BLaER1 (cell line): ENCODE data around the gene RNU1-1.

Experiments used
- H3K27ac ChIP-seq: shearing (Covaris generic); formaldehyde crosslinking; 2 replicates; pipeline ENCODE4 v1.8.1; 2022
- H3K27me3 ChIP-seq: shearing (Covaris generic); formaldehyde crosslinking; 2 replicates; pipeline ENCODE4 v1.8.1; 2022
- H3K36me3 ChIP-seq: shearing (Covaris generic); formaldehyde crosslinking; 2 replicates; pipeline ENCODE4 v1.8.1; 2022
- H3K4me1 ChIP-seq: shearing (Covaris generic); formaldehyde crosslinking; 2 replicates; pipeline ENCODE4 v1.8.1; 2022
- H3K4me2 ChIP-seq: shearing (Covaris generic); formaldehyde crosslinking; 2 replicates; pipeline ENCODE4 v1.8.1; 2022
- H3K4me3 ChIP-seq: shearing (Covaris generic); formaldehyde crosslinking; 2 replicates; pipeline ENCODE4 v1.8.1; 2022
- H3K9ac ChIP-seq: shearing (Covaris generic); formaldehyde crosslinking; 2 replicates; pipeline ENCODE4 v1.8.1; 2022
- H3K9me3 ChIP-seq: shearing (Covaris generic); formaldehyde crosslinking; 2 replicates; pipeline ENCODE4 v1.8.1; 2022
- H4K20me1 ChIP-seq: shearing (Covaris generic); formaldehyde crosslinking; 2 replicates; pipeline ENCODE4 v1.8.1; 2022
- Cebpa-rat ChIP-seq: shearing (Covaris generic); IDR thresholded peaks from 2 replicates; pipeline ENCODE4 v1.8.1; 2022

RNU1-1 gene

DNA sequence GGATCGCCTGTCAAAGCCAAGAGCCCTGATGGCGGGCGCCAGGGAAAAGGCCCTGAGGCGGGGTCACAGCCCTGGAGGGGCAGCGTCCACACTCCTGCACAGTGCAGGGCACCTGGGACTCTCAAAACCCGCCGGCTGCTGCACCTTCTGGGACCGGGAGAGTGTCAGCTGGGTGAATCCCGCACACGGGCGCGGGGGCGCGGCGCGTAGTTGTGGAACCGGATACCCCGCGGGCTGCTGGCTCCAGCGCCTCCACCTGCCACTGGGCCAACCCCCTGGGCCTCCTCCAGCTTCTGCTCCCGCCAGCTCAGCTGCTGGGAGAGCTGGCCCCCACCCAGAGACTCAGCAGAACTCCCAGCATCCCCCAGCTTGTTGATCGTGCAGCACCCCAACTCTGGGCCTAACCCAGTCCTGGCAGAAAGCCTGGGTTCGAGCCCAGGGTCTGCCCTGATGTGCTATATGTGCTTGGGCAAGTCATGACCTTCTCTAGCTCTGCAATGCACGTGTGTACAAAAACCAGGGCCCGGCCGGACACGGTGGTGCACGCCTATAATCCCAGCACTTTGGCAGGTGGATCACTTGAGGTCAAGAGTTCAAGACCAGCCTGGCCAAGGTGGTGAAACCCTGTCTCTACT lies 39.8 kb downstream of the RNU1-1 start:
- no peak overlapping the region for H3K4me3 ChIP-seq
- no peak overlapping the region for H3K27ac ChIP-seq
- no peak overlapping the region for H3K9ac ChIP-seq
- H3K27me3 ChIP-seq: no peaks in the 10 kb centered on the region
- peaks cover 46% of the 10 kb centered on the region for H3K36me3 ChIP-seq
- no peaks in the 10 kb centered on the region for H3K9me3 ChIP-seq
- no peak overlapping the region for H3K4me2 ChIP-seq
- peaks cover 20% of the 10 kb centered on the region for H3K4me1 ChIP-seq
- TF ChIP-seq Cebpa-rat: no peak
- H4K20me1 ChIP-seq: no peaks in the 10 kb centered on the region

DNA sequence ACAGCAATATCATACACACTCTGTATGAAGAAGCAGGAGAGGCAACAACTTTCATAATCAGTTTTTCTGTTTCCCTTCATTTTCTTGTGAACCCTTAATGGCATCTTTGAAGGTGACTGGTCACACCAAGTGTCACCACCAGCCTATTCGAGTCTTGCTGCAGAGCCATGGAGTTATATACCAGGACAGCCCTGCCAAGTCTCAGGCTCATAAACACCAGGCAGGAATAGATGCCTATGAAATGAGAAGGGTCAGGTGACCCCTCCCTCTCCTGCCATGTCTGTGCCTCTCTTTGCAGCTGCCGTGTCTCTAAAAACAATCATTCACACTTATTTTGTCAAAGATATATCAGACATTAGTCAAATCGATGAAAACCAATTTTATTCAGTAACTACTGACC lies 45.5 kb downstream of the RNU1-1 start:
- no peak for TF ChIP-seq Cebpa-rat
- H3K9ac ChIP-seq: no peak overlapping the region
- H3K4me2 ChIP-seq: no peak overlapping the region
- no peaks in the 10 kb centered on the region for H3K27me3 ChIP-seq
- no peaks in the 10 kb centered on the region for H3K4me1 ChIP-seq
- no peaks in the 10 kb centered on the region for H3K9me3 ChIP-seq
- H3K36me3 ChIP-seq: peaks cover 30% of the 10 kb centered on the region
- H4K20me1 ChIP-seq: no peaks in the 10 kb centered on the region
- no peak overlapping the region for H3K27ac ChIP-seq
- H3K4me3 ChIP-seq: no peak overlapping the region

DNA sequence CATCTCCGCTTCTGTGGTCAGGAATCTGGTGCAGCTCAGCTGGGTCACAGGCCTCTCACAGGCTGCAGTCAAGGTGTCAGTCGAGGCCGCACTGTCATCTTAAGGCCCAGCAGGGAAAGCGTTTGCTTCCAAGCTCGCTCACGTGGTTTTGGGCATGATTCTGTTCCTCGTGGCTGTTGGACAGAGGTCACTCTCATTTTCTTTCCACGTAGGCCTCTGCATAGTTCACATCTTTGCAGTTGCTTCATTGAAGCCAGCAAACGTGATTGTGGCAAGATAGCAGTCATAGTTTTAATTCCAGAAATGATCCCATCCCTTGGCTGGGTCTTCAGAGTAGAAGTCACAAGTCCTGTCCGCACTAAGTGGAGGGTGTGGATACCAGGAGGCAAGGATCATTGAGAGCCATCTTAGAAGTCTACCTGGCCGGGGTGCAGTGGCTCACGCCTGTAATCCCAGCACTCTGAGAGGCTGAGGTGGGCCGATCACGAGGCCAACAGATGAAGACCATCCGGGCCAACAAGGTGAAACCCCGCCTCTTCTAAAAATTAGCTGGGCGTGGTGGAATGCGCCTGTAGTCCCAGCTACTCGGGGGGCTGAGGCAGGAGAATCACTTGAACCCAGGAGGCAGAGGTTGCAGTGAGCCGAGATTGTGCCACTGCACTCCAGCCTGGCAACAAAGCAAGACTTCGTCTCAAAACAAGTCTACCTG lies 49.0 kb downstream of the RNU1-1 start:
- Histone ChIP-seq H3K27me3 (no peaks in the 10 kb centered on the region), H3K4me2 (no peak overlapping the region), H3K4me3 (no peak overlapping the region), H3K4me1 (no peaks in the 10 kb centered on the region), H3K27ac (no peak overlapping the region), H3K36me3 (peaks cover 54% of the 10 kb centered on the region), H3K9ac (no peak overlapping the region), H3K9me3 (no peaks in the 10 kb centered on the region), H4K20me1 (peaks cover 4% of the 10 kb centered on the region; the same call in 1 of the 2 replicates)
- no peak for TF ChIP-seq Cebpa-rat
